ENCODE measurements around the gene MID2.

The MID2 gene

GRCh38 chrX:107871136-107871535 lies 45.5 kb downstream of the MID2 start:
- H3K9me3 ChIP-seq (ENCODE audit: control insufficient read depth, low read length): no peaks in the 10 kb centered on the region
- no peaks in the 10 kb centered on the region for H3K4me1 ChIP-seq (ENCODE audit: control insufficient read depth, insufficient read depth, low read length, poor library complexity, severe bottlenecking)
- H3K36me3 ChIP-seq (ENCODE audit: control insufficient read depth, insufficient read depth, low read length): no peaks in the 10 kb centered on the region
- 67 to 93% methylated on average over 3 to 5 of the region's 6 CpGs for WGBS, 2 experiments (ENCODE audit: insufficient coverage in 2 of 2)
- no peak overlapping the region for H3K27ac ChIP-seq (ENCODE audit: low read depth, low read length, severe bottlenecking)
- H3K4me3 ChIP-seq (ENCODE audit: extremely low read depth, insufficient read depth, low read length, poor library complexity, severe bottlenecking): no peak overlapping the region

- no peak overlapping the region for H3K27ac ChIP-seq (ENCODE audit: low read depth, low read length, severe bottlenecking)
- H3K9me3 ChIP-seq (ENCODE audit: control insufficient read depth, low read length): no peaks in the 10 kb centered on the region
- H3K4me1 ChIP-seq (ENCODE audit: control insufficient read depth, insufficient read depth, low read length, poor library complexity, severe bottlenecking): no peaks in the 10 kb centered on the region
- H3K36me3 ChIP-seq (ENCODE audit: control insufficient read depth, insufficient read depth, low read length): no peaks in the 10 kb centered on the region
- H3K4me3 ChIP-seq (ENCODE audit: extremely low read depth, insufficient read depth, low read length, poor library complexity, severe bottlenecking): no peak overlapping the region
- no CpG with 5 or more reads among the region's 5 CpGs for WGBS, 2 experiments (ENCODE audit: insufficient coverage in 2 of 2)
These were observed 52.4 kb downstream of the MID2 start for GRCh38 chrX:107878106-107878505.

GRCh38 chrX:107880054-107880610 lies 54.5 kb downstream of the MID2 start:
- WGBS, 2 experiments (ENCODE audit: insufficient coverage in 2 of 2): 94% methylated on average over 2 of the region's 5 CpGs; no CpG with 5 or more reads in 1 of the 2 experiments
- Histone ChIP-seq H3K4me3 (ENCODE audit: extremely low read depth, insufficient read depth, low read length, poor library complexity, severe bottlenecking) (no peak overlapping the region), H3K4me1 (ENCODE audit: control insufficient read depth, insufficient read depth, low read length, poor library complexity, severe bottlenecking) (no peaks in the 10 kb centered on the region), H3K9me3 (ENCODE audit: control insufficient read depth, low read length) (no peaks in the 10 kb centered on the region), H3K36me3 (ENCODE audit: control insufficient read depth, insufficient read depth, low read length) (no peaks in the 10 kb centered on the region), H3K27ac (ENCODE audit: low read depth, low read length, severe bottlenecking) (no peak overlapping the region)

- Histone ChIP-seq H3K4me1 (ENCODE audit: control insufficient read depth, insufficient read depth, low read length, poor library complexity, severe bottlenecking) (no peaks in the 10 kb centered on the region), H3K27ac (ENCODE audit: low read depth, low read length, severe bottlenecking) (no peak overlapping the region), H3K36me3 (ENCODE audit: control insufficient read depth, insufficient read depth, low read length) (no peaks in the 10 kb centered on the region), H3K4me3 (ENCODE audit: extremely low read depth, insufficient read depth, low read length, poor library complexity, severe bottlenecking) (no peak overlapping the region), H3K9me3 (ENCODE audit: control insufficient read depth, low read length) (no peaks in the 10 kb centered on the region)
- WGBS, 2 experiments (ENCODE audit: insufficient coverage in 2 of 2): no CpG with 5 or more reads among the region's 4 CpGs
These were observed 68.4 kb downstream of the MID2 start for GRCh38 chrX:107894038-107894437.

GRCh38 chrX:107902721-107903120 lies 77.1 kb downstream of the MID2 start:
- Histone ChIP-seq H3K27ac (ENCODE audit: low read depth, low read length, severe bottlenecking) (no peak overlapping the region), H3K4me3 (ENCODE audit: extremely low read depth, insufficient read depth, low read length, poor library complexity, severe bottlenecking) (no peak overlapping the region), H3K36me3 (ENCODE audit: control insufficient read depth, insufficient read depth, low read length) (no peaks in the 10 kb centered on the region), H3K4me1 (ENCODE audit: control insufficient read depth, insufficient read depth, low read length, poor library complexity, severe bottlenecking) (no peaks in the 10 kb centered on the region), H3K9me3 (ENCODE audit: control insufficient read depth, low read length) (no peaks in the 10 kb centered on the region)
- WGBS, 2 experiments (ENCODE audit: insufficient coverage in 2 of 2): 95% methylated on average over 3 of the region's 6 CpGs; no CpG with 5 or more reads in 1 of the 2 experiments

GRCh38 chrX:107905366-107905765 lies 79.7 kb downstream of the MID2 start:
- 100% methylated on average over 2 of the region's 3 CpGs; no CpG with 5 or more reads in 1 of the 2 experiments for WGBS, 2 experiments (ENCODE audit: insufficient coverage in 2 of 2)
- Histone ChIP-seq H3K36me3 (ENCODE audit: control insufficient read depth, insufficient read depth, low read length) (no peaks in the 10 kb centered on the region), H3K4me1 (ENCODE audit: control insufficient read depth, insufficient read depth, low read length, poor library complexity, severe bottlenecking) (no peaks in the 10 kb centered on the region), H3K27ac (ENCODE audit: low read depth, low read length, severe bottlenecking) (no peak overlapping the region), H3K4me3 (ENCODE audit: extremely low read depth, insufficient read depth, low read length, poor library complexity, severe bottlenecking) (no peak overlapping the region), H3K9me3 (ENCODE audit: control insufficient read depth, low read length) (no peaks in the 10 kb centered on the region)

- Histone ChIP-seq H3K4me3 (ENCODE audit: extremely low read depth, insufficient read depth, low read length, poor library complexity, severe bottlenecking) (no peak overlapping the region), H3K4me1 (ENCODE audit: control insufficient read depth, insufficient read depth, low read length, poor library complexity, severe bottlenecking) (no peaks in the 10 kb centered on the region), H3K9me3 (ENCODE audit: control insufficient read depth, low read length) (no peaks in the 10 kb centered on the region), H3K36me3 (ENCODE audit: control insufficient read depth, insufficient read depth, low read length) (peaks cover 3% of the 10 kb centered on the region), H3K27ac (ENCODE audit: low read depth, low read length, severe bottlenecking) (no peak overlapping the region)
- WGBS, 2 experiments (ENCODE audit: insufficient coverage in 2 of 2): 98% methylated on average over 6 of the region's 7 CpGs; no CpG with 5 or more reads in 1 of the 2 experiments
These were observed 98.6 kb downstream of the MID2 start for GRCh38 chrX:107924136-107924746.

GRCh38 chrX:107934262-107934661 lies 108.6 kb downstream of the MID2 start:
- no peaks in the 10 kb centered on the region for H3K36me3 ChIP-seq (ENCODE audit: control insufficient read depth, insufficient read depth, low read length)
- H3K9me3 ChIP-seq (ENCODE audit: control insufficient read depth, low read length): no peaks in the 10 kb centered on the region
- H3K4me3 ChIP-seq (ENCODE audit: extremely low read depth, insufficient read depth, low read length, poor library complexity, severe bottlenecking): no peak overlapping the region
- H3K4me1 ChIP-seq (ENCODE audit: control insufficient read depth, insufficient read depth, low read length, poor library complexity, severe bottlenecking): no peaks in the 10 kb centered on the region
- no CpG with 5 or more reads among the region's 1 CpG for WGBS, 2 experiments (ENCODE audit: insufficient coverage in 2 of 2)
- no peak overlapping the region for H3K27ac ChIP-seq (ENCODE audit: low read depth, low read length, severe bottlenecking)

- WGBS, 2 experiments (ENCODE audit: insufficient coverage in 2 of 2): 73 to 88% methylated on average over 4 of the region's 7 CpGs
- Histone ChIP-seq H3K9me3 (ENCODE audit: control insufficient read depth, low read length) (no peaks in the 10 kb centered on the region), H3K36me3 (ENCODE audit: control insufficient read depth, insufficient read depth, low read length) (no peaks in the 10 kb centered on the region), H3K4me3 (ENCODE audit: extremely low read depth, insufficient read depth, low read length, poor library complexity, severe bottlenecking) (peak overlapping the region; percentile 23), H3K4me1 (ENCODE audit: control insufficient read depth, insufficient read depth, low read length, poor library complexity, severe bottlenecking) (no peaks in the 10 kb centered on the region), H3K27ac (ENCODE audit: low read depth, low read length, severe bottlenecking) (no peak overlapping the region)
These were observed 109.5 kb downstream of the MID2 start for GRCh38 chrX:107935200-107935599.

GRCh38 chrX:107935664-107936433 lies 110.2 kb downstream of the MID2 start:
- Histone ChIP-seq H3K27ac (ENCODE audit: low read depth, low read length, severe bottlenecking) (no peak overlapping the region), H3K9me3 (ENCODE audit: control insufficient read depth, low read length) (no peaks in the 10 kb centered on the region), H3K4me1 (ENCODE audit: control insufficient read depth, insufficient read depth, low read length, poor library complexity, severe bottlenecking) (no peaks in the 10 kb centered on the region), H3K4me3 (ENCODE audit: extremely low read depth, insufficient read depth, low read length, poor library complexity, severe bottlenecking) (peak overlapping the region; percentile 23), H3K36me3 (ENCODE audit: control insufficient read depth, insufficient read depth, low read length) (no peaks in the 10 kb centered on the region)
- WGBS, 2 experiments (ENCODE audit: insufficient coverage in 2 of 2): 48 to 62% methylated on average over 9 to 21 of the region's 48 CpGs

- H3K4me3 ChIP-seq (ENCODE audit: extremely low read depth, insufficient read depth, low read length, poor library complexity, severe bottlenecking): peak overlapping the region; percentile 23
- 67 to 92% methylated on average over 2 to 12 of the region's 16 CpGs for WGBS, 2 experiments (ENCODE audit: insufficient coverage in 2 of 2)
- H3K27ac ChIP-seq (ENCODE audit: low read depth, low read length, severe bottlenecking): no peak overlapping the region
These were observed 110.7 kb downstream of the MID2 start for GRCh38 chrX:107936434-107936730.

More at GRCh38 chrX:107936434-107936730, 110.7 kb downstream of the MID2 start:
- Histone ChIP-seq H3K9me3 (ENCODE audit: control insufficient read depth, low read length) (no peaks in the 10 kb centered on the region), H3K4me1 (ENCODE audit: control insufficient read depth, insufficient read depth, low read length, poor library complexity, severe bottlenecking) (no peaks in the 10 kb centered on the region), H3K36me3 (ENCODE audit: control insufficient read depth, insufficient read depth, low read length) (no peaks in the 10 kb centered on the region)

Measured in mesodermal cell (in vitro differentiated cells).